NCI-H69 (cell line): ENCODE results near the gene ANKIB1.

Source experiments
- DNase-seq: peaks from one replicate; lab custom pipeline; 2025; lab: John Stamatoyannopoulos, UW

The ANKIB1 gene

DNA sequence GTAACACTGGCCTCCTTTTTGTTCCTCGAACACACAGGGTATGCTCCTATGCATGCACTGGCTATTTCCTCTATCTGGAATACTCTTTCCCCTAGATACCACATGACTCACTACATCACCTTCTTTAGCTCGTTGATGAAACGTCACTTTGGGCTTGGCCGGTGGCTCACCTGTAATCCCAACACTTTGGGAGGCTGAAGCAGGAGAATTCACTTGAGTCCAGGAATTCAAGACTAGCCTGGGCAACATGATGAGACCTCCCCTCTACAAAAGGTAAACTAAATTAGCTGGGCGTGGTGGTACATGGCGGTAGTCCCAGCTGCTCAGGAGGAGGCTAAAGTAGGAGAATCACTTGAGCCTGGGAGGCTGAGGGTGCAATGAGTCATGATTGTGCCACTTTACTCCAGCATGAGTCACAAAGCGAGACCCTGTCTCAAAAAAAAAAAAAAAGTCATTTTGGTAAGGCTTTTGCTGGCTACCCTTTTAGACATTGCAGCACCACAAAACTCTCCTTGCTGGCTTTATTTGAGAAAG is 14.5 kb downstream of the ANKIB1 start:
- DNase-seq: peak; percentile 11

DNA sequence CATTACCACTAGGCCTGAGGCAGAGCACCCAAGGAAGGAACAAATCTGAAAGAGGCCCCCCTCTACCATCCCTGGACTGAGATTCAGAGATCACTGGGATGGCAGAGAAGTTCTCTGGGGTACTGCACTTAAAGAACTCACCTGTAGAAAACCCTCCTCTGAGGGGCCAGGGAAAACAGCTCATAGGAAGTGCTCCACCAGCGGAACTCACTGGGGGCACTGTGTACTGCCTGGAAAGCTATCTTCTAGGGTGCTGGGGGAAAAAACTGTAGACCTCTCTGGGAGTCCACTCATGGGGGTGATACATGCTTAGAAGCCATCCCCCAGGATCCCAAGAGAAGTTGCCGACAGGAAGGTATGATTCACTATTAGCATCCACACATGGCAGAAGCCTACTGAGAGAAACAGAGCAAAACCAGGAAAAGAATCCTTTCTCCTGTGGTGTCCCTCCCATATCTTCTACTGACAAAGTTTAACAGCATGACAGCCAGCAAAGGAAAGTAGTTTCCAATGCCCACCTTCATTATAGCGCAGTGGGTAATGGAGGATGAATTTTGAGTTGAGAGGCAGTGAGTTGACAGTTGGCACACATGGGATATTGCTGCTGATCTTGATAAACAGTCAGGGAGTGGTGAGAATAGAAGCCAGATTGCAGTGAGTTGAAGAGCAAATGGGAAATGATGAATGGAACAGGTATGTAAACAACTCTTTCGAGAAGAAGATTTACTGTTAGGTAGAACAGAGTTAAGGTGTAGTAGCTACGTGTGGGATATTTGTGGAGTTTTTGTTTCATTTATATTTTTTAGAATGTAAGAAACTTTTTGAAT is 20.9 kb downstream of the ANKIB1 start:
- DNase-seq: no peak

DNA sequence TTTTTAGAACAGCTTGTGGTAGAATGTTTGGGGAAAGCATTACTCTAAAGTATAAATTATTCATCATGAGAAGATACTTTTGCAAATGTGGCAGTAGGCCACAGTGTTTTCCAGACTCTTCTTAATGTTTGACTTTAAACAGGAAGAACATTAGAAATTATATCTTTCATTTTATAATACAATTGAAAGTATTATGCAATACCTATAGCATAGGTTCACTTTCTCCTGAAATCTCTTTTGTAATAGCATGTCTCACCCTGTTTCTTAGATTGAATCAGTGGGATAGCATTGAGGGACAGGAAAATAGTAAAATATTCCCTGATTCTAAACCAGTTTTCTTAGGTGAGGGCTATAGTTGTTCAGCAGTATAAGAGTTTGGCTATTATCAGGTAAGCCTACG is 23.1 kb downstream of the ANKIB1 start:
- no peak for DNase-seq

DNA sequence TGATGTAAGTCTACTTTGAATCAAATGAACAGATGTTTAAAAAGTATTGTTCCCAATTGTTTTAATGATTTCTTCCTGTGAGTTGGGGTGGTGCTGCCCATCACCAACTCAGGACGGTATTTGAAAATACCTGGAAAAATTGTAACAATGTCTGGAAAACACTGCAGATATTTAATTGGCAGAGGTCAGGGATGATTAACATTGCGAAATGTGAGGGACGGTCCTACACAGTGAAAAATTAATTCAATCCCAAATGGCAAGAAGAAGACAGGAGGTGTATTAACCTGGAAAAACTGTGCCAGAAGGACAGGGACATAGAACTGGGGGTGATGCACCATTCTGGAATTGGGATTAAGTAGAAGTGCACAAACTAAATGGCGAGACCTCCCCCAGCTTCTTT is 29.6 kb downstream of the ANKIB1 start:
- no peak for DNase-seq

DNA sequence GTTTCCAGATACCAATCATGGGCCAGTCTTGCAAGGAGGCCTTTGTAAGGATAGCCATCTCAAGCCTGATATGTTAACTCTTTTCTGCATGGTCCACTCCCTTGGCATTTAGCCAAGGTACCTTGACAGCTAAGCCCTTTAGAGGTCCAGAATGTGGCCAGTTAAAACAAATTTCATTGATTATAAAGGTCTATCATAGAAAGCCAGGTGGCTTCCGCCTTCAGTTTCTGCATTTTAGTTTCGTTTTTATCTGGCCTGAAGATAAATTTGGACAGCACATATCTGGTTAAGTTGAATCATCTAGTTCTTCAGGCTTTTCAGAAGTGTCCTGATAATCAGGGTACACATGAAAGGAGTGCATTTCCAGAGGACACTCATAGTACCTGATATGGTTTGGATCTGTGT is 30.7 kb downstream of the ANKIB1 start:
- DNase-seq: no peak

DNA sequence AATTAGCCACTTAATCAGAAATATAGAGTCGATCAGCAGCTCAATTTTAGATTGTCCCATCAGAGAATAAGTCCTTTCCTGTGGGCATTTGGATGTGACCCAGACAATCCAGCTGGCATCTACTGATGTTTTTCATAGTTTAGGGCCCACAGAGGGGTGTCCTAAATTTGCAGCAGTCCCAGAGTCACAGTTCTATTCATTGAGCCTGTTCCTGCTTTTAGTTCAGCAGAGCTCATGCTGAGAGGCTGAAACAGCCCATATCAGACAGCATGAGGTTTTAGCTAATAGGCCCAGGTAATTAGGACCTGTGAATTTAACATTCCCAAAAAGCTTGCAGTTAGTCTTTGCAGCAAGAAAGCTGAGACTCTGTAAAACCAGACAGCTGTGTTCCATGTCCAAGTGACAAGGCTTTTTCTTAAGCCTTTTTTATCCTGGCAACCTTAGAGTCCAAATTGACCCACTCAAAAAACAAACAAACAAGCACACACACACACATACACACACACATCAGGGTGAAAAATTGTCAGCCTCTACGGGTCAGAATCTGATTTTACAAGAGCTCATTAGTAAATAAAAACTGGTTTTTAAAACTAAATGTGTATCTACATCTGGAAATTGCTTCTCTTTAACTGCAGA is 33.7 kb downstream of the ANKIB1 start:
- peak; percentile 86 for DNase-seq

DNA sequence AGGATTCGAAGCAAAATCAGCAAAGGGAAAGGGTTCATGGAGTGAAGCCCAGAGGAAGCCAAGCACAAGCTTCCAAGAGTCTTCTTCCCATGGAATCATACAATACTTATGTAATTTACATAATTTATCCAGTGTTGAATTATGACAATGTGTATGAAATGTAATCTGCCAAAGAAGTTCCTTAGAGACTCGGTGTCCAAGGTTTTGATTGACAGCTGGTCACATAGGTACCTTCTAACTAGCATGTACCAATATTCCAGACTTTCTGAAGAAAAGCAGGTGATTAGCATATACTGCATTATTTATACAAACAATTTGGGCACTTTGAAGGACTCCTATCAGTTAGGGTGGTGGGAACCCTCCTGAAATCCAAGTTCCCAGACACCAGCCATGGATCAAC is 35.3 kb downstream of the ANKIB1 start:
- DNase-seq: no peak

DNA sequence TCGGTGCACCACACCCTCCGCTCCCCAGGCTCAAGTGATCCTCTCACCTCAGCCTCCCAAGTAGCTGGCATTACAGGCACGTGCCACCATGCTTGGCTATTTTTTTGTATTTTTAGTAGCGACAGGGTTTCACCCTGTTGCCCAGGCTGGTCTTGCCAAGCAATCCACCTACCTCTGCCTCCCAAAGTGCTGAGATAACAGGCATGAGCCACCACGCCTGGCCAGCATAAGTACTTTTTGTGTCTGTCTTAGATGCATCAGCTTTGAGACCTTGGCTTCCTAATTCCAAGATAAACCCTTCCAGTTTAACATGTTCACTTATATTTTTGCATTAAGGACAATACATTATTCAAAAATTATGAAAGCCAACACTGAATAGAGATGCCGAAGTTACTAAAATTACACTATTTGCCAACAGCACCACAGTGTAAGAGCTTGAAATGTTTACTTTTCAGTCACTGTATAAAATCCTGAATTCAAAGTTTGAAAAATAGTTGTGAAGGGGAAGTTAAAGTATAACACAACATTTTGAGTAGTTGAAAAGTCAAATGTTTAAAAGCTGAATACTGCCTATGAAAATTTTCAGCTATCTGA is 36.5 kb downstream of the ANKIB1 start:
- no peak for DNase-seq

DNA sequence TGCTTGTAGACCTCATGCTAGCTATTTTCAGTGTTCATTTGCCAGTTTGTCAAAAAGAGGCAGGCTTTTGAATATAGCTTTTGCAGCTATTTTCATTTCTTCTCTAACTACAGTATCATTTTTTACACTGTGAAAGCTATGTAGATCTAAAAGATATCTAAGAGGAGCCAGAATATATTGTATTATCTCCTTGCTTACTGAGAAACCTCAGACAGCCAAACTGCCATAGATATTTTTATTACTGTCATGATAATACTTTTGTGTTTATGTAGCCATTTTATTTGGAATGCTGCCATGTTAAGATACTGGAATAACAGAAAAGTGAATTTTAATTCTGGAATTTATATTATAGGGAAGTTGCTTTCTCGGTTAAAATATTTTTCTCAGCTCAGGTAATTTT is 37.2 kb downstream of the ANKIB1 start:
- no peak for DNase-seq

DNA sequence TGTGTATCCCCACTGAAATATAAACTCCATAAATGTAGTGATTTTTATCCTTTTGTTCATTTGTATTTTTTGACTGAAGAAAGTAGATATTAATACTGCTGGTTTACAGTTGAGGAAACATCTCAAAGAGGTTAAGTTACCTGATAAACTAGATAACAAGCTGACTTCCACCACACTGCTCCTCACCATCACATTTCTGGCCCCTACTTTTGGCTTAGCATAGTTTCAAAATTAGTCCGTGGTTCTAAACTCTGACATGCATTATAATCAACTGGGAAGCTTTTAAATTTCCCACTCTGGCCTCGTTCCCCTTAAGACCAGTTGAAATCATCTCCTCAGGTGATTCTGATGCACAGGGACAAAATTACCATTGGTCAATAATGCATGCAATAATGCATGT is 43.5 kb downstream of the ANKIB1 start:
- no peak for DNase-seq

DNA sequence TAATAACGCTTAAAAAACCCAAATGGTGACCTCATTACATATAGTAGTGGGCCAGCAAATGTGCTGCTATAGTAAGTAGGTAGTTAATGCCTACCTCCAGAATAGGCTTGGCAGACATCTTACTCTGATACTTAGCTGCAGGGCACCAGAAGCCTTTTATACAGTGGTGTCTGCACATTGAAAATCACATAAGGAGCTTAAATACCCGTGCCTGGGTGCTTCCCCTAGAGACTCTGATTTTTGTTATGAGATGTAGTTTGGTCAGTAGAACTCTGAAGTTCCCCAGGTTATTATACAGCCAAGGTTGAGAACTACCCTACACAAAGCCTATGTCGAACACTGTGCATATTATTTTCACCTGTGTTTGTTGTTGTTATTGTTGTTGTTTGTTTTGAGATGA is 47.2 kb downstream of the ANKIB1 start:
- DNase-seq: peak; percentile 37

DNA sequence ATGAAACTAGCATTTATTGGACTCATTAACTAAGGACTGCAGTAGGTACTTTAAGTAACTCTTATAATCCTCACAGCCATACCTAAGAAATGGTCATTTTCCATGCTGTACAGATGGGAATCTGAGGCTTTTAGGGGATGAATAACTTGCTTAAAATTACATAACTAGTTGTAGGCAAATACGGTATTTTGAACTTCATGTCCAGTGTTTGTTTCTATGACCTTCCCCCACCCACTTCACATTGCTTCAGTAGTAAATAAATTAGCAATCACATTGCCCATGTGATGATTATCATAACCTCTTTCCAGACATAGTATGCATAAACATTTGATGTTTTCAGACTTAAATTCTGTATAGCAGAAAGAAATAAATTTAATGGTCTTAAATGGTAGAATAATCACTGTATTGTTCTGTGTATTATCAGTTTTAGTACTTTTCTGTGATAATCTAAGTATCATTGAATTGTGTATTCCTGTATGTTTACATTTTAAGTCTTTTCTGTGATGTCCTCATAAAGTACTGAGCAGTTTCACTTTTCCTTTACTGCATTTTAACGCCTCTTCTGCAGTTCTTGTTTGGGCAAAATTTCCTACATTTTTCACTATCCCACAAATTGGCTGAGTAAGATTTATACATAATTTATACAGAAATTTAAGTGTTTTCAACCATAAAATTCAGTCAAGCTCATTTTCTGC is 48.3 kb downstream of the ANKIB1 start:
- DNase-seq: no peak

DNA sequence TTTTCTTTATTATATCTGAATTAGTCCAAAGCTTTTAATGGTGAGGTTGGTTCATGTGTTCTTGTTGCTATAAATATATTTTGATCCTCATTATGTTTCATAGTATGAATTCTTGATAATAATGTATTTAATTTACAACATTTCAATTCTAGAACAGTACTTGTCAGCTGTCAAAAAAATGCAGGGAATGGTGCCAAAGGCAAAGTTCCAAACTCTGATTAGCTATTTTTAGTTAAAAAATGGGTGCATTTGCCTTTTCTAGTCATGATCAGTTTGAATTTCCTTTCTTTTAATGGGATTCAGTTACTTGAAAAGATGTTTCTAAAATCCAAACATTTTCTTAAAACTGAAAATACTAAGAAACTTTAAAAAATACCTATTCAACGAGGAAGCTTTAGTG is 49.6 kb downstream of the ANKIB1 start:
- no peak for DNase-seq

DNA sequence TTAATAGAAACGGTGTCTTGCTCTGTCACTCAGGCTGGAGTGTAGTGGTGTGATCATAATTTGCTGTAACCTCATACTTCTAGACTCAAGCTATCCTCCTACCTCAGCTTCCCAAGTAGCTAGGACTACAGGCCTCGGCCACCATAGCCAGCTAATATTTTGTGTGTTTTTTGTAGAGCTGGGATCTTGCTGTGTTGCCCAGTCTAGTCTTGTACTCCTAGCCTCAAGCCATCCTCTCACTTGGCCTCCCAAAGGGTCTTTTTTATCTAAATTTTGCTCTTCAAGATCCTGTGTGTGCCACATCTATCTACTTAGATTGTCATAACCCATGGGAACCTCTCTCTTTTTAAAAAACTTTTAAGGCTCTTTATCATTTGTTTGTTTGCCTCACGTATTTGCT is 50.5 kb downstream of the ANKIB1 start:
- no peak for DNase-seq

DNA sequence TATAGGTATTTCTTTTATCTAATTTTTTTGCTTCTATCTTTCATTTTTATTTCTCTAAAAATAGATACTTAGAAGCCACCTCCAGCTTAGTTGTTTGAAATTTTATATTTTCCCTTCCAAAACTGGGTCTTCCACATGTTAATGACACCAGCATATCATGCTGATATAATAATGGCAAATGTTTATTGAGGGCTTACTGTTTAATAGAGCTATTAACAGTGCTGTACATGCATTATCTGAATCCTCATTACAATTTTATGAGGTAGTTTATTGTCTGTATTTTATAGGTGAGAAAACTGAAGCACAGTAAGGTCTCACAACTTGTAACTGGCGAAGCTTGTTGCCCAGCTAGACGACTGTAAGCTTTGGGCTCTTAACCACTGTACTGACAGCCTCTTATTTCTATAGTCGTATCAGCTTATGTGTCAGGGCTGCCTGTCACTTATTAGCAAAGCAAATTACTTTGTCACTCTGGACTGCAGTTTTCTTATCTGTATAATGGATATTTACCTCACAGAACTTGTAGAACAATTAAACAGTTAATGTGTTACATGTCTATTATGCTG is 51.2 kb downstream of the ANKIB1 start:
- DNase-seq: no peak

DNA sequence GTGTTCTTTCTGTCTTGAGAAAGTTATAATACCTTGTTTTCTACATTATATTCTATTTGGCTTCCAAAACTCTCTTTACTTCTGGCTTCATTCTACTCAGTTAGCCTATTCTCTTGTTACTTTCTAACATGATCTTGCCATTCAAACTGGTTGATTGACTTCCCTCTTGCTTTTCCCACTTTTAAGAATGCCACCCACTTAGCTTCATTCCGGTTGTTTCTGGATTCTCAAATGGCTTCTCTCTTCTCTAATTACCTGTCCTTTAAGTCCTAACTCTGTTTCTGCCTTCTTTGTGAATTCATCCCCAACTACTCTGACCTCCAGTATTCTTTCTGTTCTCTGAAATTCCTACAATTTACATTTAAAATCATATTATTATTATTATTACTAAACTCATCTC is 52.0 kb downstream of the ANKIB1 start:
- no peak for DNase-seq

DNA sequence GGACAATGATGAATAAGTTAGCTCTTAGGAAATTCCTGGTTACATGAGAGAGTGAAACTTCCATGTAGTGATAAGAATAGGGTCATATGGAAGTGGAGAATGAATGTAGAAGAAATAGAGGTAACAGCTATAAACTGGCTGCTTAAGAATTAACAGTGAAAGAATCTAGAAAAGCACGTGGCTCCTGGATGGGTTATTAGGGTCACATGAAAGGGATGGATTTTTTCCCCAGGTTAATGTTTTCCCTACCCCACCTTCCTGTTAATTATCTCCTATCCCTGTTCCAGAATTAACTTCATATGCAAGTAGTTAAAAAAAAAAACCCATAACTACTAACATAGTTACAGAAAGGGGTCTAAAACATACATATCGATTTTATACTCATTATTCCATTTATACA is 58.0 kb downstream of the ANKIB1 start:
- no peak for DNase-seq

DNA sequence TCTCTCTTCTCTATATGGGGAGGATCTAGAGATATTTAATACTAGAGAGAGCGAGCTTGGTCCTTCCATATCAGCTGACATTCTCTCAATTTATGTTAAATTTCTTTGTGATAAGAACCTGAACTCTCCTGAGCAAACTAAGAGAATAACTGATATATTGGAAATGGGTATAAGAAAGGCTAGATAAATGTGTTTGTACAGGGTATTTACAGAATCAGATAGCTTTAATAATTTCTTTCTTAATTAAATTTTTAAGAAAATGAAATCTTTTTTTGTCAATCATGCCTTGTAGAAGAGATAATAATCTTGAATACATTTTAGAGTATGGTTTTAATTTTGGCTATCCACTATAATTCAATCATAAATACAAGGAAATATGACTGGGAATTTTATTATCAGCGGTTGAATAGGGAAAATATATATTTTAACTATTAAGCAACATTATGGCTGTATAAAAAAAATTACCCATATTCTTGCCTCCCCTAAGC is 58.7 kb downstream of the ANKIB1 start:
- no peak for DNase-seq

DNA sequence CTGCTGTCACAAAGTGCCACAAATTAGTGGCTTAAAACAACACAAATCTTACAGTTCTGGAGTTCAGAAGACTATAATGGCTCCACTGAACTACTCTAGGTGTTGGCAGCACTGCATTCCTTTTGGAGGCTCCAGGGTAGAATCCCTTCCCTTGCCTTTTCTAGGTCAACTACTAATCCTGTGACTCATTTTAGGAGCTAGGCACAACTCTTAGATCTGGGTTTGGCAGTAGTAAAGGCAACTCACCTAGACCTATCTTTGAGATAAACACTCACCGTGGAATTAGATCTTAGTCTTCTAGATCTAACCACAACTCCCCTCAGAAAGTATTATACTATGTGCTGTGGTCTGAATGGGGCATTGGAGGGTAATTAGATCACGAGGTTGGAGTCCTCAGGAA is 60.4 kb downstream of the ANKIB1 start:
- no peak for DNase-seq

DNA sequence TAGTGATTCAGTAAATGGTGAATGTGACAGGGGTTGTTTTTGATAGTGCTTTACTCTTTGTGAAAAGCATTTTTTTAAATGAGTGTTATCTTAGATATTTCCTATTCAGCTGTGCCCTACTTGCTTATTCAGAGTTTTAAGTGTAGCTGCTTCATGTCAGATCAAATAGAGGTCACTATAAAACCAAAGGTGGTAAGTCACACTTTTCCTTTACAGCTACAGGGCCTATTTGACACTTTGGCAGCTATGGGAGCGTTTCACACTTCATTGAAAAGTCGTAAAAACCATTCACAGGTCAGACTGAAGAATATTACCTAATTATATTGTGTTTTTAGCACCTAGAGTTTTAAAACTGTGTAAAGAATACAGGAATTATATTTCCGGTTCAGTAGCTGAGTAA is 67.3 kb downstream of the ANKIB1 start:
- peak; percentile 25 for DNase-seq

DNA sequence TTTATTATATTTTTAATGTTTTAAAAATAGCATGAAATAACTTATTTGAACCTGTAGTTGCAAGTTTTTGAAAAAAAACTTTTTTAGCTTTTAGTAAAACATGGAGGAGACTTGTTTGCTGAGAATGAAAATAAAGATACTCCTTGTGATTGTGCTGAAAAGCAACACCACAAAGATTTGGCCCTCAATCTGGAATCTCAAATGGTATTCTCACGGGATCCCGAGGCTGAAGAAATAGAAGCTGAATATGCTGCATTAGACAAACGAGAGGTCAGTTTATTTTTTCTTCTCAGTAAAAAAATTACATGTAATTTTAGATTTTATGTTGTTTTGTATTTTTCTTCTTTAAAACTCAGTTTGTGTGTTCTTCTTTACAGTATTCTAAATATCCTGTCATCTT is 73.5 kb downstream of the ANKIB1 start:
- DNase-seq: no peak

DNA sequence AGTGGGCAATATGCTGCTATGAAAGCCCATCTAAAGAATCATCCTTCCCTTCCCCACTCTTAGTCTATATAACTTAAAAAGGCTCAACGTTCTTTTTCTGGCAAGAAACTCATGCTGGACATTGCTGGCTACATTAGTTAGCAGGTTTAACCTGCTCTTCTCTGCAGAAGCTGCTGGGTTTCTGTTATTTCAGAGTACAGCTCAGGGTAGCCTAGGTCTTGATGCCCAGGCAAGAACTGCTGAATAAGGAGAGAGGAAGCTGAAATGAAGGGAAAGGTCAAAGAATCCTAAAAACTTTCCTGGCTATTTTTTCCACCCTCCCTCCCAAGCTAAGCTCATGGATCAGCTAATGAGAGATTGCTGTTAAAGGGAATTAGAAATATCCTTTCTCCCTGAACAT is 79.4 kb downstream of the ANKIB1 start:
- no peak for DNase-seq
